HCT116 (cell line): ENCODE data around the gene EP400. TPM values are rescaled to one million over a fixed set of nuclear protein-coding genes. Genes with fewer than 3 reads are reported as not detected.

Experiments
- ATAC-seq: fragments of 200-7000 bp; cut with Tn5 transposase; 2 replicates; pipeline ENCODE4 v1.9.1; 2020; ENCODE audit warnings: mild to moderate bottlenecking, moderate library complexity
- BruUV-seq: library from RNA; stranded (reverse); fragments of 400-500 nt; replicated peaks from 2 replicates; lab custom pipeline; 2021; lab: Mats Ljungman, UMichigan
- CTCF ChIA-PET: fragments of 300-600 bp; sonication (Branson Sonifier 250); formaldehyde crosslinking; loops from one replicate; lab custom pipeline; 2021; ENCODE audit warnings: antibody characterized with exemption; lab: Charles Lee
- POLR2A ChIA-PET: fragments of 300-600, 350-600 bp; sonication (Branson Sonifier 250); formaldehyde crosslinking; loops from one replicate; lab custom pipeline; 2021; ENCODE audit warnings: antibody characterized with exemption; lab: Charles Lee
- RAD21 ChIA-PET, 2 experiments: fragments of 300-600 bp; sonication (Branson Sonifier 250); formaldehyde crosslinking; loops; one replicate each; lab custom pipeline; 2023; ENCODE audit warnings: low total read pairs in 2 of 2; ENCODE audit not compliant: uncharacterized antibody in 2 of 2, unreplicated experiment in 2 of 2, low non-redundant PET in 1 of 2; lab: Charles Lee
- DNase-seq: peaks from one replicate; pipeline ENCODE4 v3.0.0-alpha.2; 2010; ENCODE audit warnings: low read depth, low spot score
- H2AFZ ChIP-seq: fragments of 200-600 bp; shearing (Covaris generic), sonication (generic); 2 replicates; pipeline ENCODE4 v1.6.1; 2017; ENCODE audit warnings: low read depth, mixed run types, mixed read lengths, antibody characterized with exemption, low read length; ENCODE audit not compliant: poor library complexity, severe bottlenecking
- H3K27ac ChIP-seq: 2 replicates; pipeline ENCODE4 v1.5.1; 2012; ENCODE audit warnings: low read depth, low read length
- H3K27me3 ChIP-seq: fragments of 200-600 bp; sonication (generic); 2 replicates; pipeline ENCODE4 v1.6.1; 2016; ENCODE audit warnings: mixed run types, low read length, mixed read lengths; ENCODE audit not compliant: insufficient read depth
- H3K36me3 ChIP-seq, 2 experiments: fragments of 200-500 bp in 1 of 2; fragments of 200-600 bp in 1 of 2; sonication (Bioruptor generic) in 1 of 2; sonication (generic) in 1 of 2; 2 replicates each; pipeline versions ENCODE4 v1.5.1 to v1.6.1; 2014 to 2016; ENCODE audit warnings: low read length in 2 of 2, inconsistent platforms in 1 of 2, mixed read lengths in 1 of 2, mixed run types in 1 of 2; ENCODE audit not compliant: insufficient read depth in 2 of 2, control insufficient read depth in 1 of 2
- H3K4me1 ChIP-seq, 2 experiments: fragments of 200-600 bp in 1 of 2; sonication (generic) in 1 of 2; 2 replicates each; pipeline versions ENCODE4 v1.5.1 to v1.6.1; 2012 to 2017; ENCODE audit warnings: low read length in 2 of 2, inconsistent platforms in 1 of 2, mild to moderate bottlenecking in 1 of 2, mixed read lengths in 1 of 2, mixed run types in 1 of 2, moderate library complexity in 1 of 2; ENCODE audit not compliant: insufficient read depth in 2 of 2, control insufficient read depth in 1 of 2
- H3K4me2 ChIP-seq: fragments of 200-600 bp; sonication (generic); 2 replicates; pipeline ENCODE4 v1.6.1; 2017; ENCODE audit warnings: mixed run types, low read length, mixed read lengths
- H3K4me3 ChIP-seq, 2 experiments: fragments of 200-600 bp in 1 of 2; sonication (generic) in 1 of 2; replicated peaks in 1 of 2; 2 replicates each; pipeline ENCODE4 v1.5.1; 2011 to 2016; ENCODE audit warnings: low read length in 2 of 2, control low read depth in 1 of 2, low read depth in 1 of 2, mild to moderate bottlenecking in 1 of 2, mixed read lengths in 1 of 2, mixed run types in 1 of 2
- H3K79me2 ChIP-seq: fragments of 200-600 bp; sonication (generic); 2 replicates; pipeline ENCODE4 v1.6.1; 2017; ENCODE audit warnings: mild to moderate bottlenecking, mixed run types, low read length, moderate library complexity, mixed read lengths; ENCODE audit not compliant: insufficient read depth
- H3K9ac ChIP-seq: fragments of 200-600 bp; sonication (generic); 2 replicates; pipeline ENCODE4 v1.6.1; 2016; ENCODE audit warnings: low read length, mixed read lengths
- H3K9me2 ChIP-seq: fragments of 200-600 bp; sonication (generic), shearing (Covaris generic); 2 replicates; pipeline ENCODE4 v1.6.1; 2017; ENCODE audit warnings: mixed run types, mild to moderate bottlenecking, moderate library complexity; ENCODE audit not compliant: insufficient read depth
- H3K9me3 ChIP-seq, 2 experiments: fragments of 200-500 bp in 1 of 2; fragments of 200-600 bp in 1 of 2; sonication (Bioruptor generic) in 1 of 2; sonication (generic) in 1 of 2; 2 replicates each; pipeline ENCODE4 v1.6.1; 2014 to 2017; ENCODE audit warnings: low read length in 2 of 2, mixed read lengths in 2 of 2, inconsistent platforms in 1 of 2, low read depth in 1 of 2, mild to moderate bottlenecking in 1 of 2, mixed run types in 1 of 2, moderate library complexity in 1 of 2; ENCODE audit not compliant: control insufficient read depth in 1 of 2, insufficient read depth in 1 of 2
- H4K20me1 ChIP-seq: fragments of 200-600 bp; sonication (generic), shearing (Covaris generic); 2 replicates; pipeline ENCODE4 v1.6.1; 2017; ENCODE audit warnings: mixed run types, mild to moderate bottlenecking, moderate library complexity; ENCODE audit not compliant: insufficient read depth
- CBX3 ChIP-seq: IDR thresholded peaks from 2 replicates; pipeline ENCODE4 v1.6.1; 2012; ENCODE audit warnings: low read depth
- CEBPB ChIP-seq: IDR thresholded peaks from 2 replicates; pipeline ENCODE4 v1.6.1; 2012; ENCODE audit warnings: low read depth
- CTCF ChIP-seq, 3 experiments: fragments of 200-600 bp in 1 of 3; sonication (generic) in 1 of 3; IDR thresholded peaks in 2 of 3; conservative IDR thresholded peaks in 1 of 3; 2 replicates each; pipeline ENCODE4 v1.5.1; 2012 to 2017; ENCODE audit warnings: low read depth in 2 of 3, low read length in 2 of 3, antibody characterized with exemption in 1 of 3, borderline replicate concordance in 1 of 3, control low read depth in 1 of 3, mild to moderate bottlenecking in 1 of 3, mixed read lengths in 1 of 3, mixed run types in 1 of 3, moderate library complexity in 1 of 3; ENCODE audit not compliant: insufficient read depth in 1 of 3
- EGR1 ChIP-seq: IDR thresholded peaks from 2 replicates; pipeline ENCODE4 v1.6.1; 2012; ENCODE audit warnings: low read depth
- ELF1 ChIP-seq: IDR thresholded peaks from 2 replicates; pipeline ENCODE4 v1.6.1; 2012; ENCODE audit warnings: low read depth, borderline replicate concordance
- EZH2 ChIP-seq: fragments of 200-600 bp; sonication (generic); IDR thresholded peaks from 2 replicates; pipeline ENCODE4 v1.6.1; 2017; ENCODE audit warnings: antibody characterized with exemption, mixed run types
- EZH2phosphoT487 ChIP-seq: fragments of 200-600 bp; IDR thresholded peaks from 2 replicates; pipeline ENCODE4 v1.6.1; 2018; ENCODE audit warnings: antibody characterized with exemption, borderline replicate concordance
- POLR2A ChIP-seq: IDR thresholded peaks from 2 replicates; pipeline ENCODE4 v1.7.0; 2011; ENCODE audit warnings: borderline replicate concordance; ENCODE audit not compliant: insufficient read depth, insufficient read length; ENCODE audit errors: extremely low read depth
- SIN3A ChIP-seq: IDR thresholded peaks from 2 replicates; pipeline ENCODE4 v1.6.1; 2012; ENCODE audit warnings: low read depth
- SP1 ChIP-seq: IDR thresholded peaks from 2 replicates; pipeline ENCODE4 v1.6.1; 2012; ENCODE audit warnings: low read depth
- SRF ChIP-seq: IDR thresholded peaks from 2 replicates; pipeline ENCODE4 v1.6.1; 2012; ENCODE audit warnings: low read depth
- TCF7L2 ChIP-seq: IDR thresholded peaks from 2 replicates; pipeline ENCODE4 v1.7.0; 2011; ENCODE audit warnings: borderline replicate concordance, inconsistent platforms; ENCODE audit not compliant: insufficient read depth, insufficient read length; ENCODE audit errors: extremely low read depth
- ZFX ChIP-seq: fragments of 450-650 bp; IDR thresholded peaks from 2 replicates; pipeline ENCODE4 v1.6.1; 2017
- intact Hi-C: fragments of 100-400 bp; cut with micrococcal nuclease; formaldehyde crosslinking; loops from 2 replicates; pipeline ENCODE4 v1.10.0; 2022
- total RNA-seq: library from RNA; stranded (reverse); gene quantifications from one replicate; pipeline ENCODE4 v1.2.1, GENCODE V29; 2021; ENCODE audit not compliant: unreplicated experiment
- TF ChIP-seq, protein P1 (sequence below): IDR thresholded peaks from 2 replicates; pipeline ENCODE4 v1.6.1; 2012; ENCODE audit warnings: low read depth
- TF ChIP-seq, protein P2 (sequence below): IDR thresholded peaks from 2 replicates; pipeline ENCODE4 v1.6.1; 2012

EP400 gene
- total RNA-seq, 1 experiment from 2014 or later, result 54.5 TPM

DNA sequence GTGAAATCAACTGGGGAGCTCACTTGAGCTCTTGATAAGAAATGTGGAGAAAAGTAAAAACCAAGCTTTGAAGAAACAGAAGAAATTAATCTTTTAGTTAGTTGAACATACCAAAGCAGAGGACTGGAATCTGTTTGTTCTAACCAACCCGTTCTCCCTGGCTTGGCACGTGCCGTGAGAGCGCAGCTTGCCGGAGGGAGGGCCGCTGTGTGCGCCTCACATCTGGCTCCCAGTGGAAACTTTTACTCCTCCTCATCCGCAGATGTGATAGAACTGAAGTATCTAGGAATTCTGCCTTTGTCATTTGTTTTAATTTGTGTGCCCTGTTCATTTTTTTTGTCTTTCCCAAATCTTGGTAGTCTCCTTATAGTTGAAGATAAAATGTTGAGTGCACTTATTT lies 129.5 kb downstream of the EP400 start:
- Histone ChIP-seq H3K79me2 (no peaks in the 10 kb centered on the region; the same call in 1 of the 2 replicates), H3K9me2 (no peaks in the 10 kb centered on the region), H3K4me3 (no peak overlapping the region), H3K27ac (no peak overlapping the region), H3K4me2 (no peak overlapping the region), H3K27me3 (no peaks in the 10 kb centered on the region), H4K20me1 (no peaks in the 10 kb centered on the region; the same call in 1 of the 2 replicates), H3K9me3 (no peaks in the 10 kb centered on the region), H3K9ac (no peak overlapping the region), H3K36me3 (peaks cover 13 to 40% of the 10 kb centered on the region in 2 experiments; a peak in 3 of 4 replicates), H3K4me1 (peaks cover 5 to 6% of the 10 kb centered on the region in 2 experiments), H2AFZ (no peak overlapping the region)
- ChIA-PET POLR2A (no interaction called here), RAD21 (no interaction called here), CTCF (no interaction called here)
- intact Hi-C loops, result no loop called here
- DNase-seq, result no peak
- no peak for TF ChIP-seq CEBPB
- TF ChIP-seq, protein P1, sequence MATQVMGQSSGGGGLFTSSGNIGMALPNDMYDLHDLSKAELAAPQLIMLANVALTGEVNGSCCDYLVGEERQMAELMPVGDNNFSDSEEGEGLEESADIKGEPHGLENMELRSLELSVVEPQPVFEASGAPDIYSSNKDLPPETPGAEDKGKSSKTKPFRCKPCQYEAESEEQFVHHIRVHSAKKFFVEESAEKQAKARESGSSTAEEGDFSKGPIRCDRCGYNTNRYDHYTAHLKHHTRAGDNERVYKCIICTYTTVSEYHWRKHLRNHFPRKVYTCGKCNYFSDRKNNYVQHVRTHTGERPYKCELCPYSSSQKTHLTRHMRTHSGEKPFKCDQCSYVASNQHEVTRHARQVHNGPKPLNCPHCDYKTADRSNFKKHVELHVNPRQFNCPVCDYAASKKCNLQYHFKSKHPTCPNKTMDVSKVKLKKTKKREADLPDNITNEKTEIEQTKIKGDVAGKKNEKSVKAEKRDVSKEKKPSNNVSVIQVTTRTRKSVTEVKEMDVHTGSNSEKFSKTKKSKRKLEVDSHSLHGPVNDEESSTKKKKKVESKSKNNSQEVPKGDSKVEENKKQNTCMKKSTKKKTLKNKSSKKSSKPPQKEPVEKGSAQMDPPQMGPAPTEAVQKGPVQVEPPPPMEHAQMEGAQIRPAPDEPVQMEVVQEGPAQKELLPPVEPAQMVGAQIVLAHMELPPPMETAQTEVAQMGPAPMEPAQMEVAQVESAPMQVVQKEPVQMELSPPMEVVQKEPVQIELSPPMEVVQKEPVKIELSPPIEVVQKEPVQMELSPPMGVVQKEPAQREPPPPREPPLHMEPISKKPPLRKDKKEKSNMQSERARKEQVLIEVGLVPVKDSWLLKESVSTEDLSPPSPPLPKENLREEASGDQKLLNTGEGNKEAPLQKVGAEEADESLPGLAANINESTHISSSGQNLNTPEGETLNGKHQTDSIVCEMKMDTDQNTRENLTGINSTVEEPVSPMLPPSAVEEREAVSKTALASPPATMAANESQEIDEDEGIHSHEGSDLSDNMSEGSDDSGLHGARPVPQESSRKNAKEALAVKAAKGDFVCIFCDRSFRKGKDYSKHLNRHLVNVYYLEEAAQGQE, result no peak
- TF ChIP-seq EZH2, result no peak
- TF ChIP-seq CBX3, result no peak
- no peak for TF ChIP-seq EGR1
- TF ChIP-seq, protein P2, sequence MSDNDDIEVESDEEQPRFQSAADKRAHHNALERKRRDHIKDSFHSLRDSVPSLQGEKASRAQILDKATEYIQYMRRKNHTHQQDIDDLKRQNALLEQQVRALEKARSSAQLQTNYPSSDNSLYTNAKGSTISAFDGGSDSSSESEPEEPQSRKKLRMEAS, result no peak
- ATAC-seq, result no peak
- no TSS peak for BruUV-seq

DNA sequence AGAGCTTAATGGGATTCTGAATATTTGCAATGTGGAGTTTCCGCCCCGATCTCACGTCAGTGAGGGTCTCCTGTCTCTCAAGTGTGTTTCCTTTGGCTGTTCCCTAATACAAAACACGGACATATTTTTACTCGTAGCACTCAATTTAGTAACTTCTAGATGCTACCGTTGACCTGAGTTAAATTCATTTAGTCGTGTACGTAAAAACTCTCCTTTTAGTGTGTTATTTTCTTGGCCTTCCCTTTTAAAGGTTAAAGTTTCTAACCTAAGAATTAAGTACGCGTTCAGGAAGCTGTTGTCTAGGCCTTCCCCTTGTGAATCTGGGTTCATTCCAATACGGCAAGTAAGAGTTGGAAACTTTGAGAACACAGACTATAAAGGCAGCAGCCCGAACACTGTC lies 130.0 kb downstream of the EP400 start:
- DNase-seq (no peak), ATAC-seq (no peak)
- Histone ChIP-seq H3K27me3 (no peaks in the 10 kb centered on the region), H3K27ac (no peak overlapping the region), H3K4me2 (no peak overlapping the region), H3K9me3 (no peaks in the 10 kb centered on the region), H3K36me3 (peaks cover 13 to 37% of the 10 kb centered on the region in 2 experiments; a peak in 3 of 4 replicates), H3K9ac (no peak overlapping the region), H3K4me3 (no peak overlapping the region), H4K20me1 (no peaks in the 10 kb centered on the region; the same call in 1 of the 2 replicates), H3K9me2 (no peaks in the 10 kb centered on the region), H2AFZ (no peak overlapping the region), H3K79me2 (peaks cover under 1% of the 10 kb centered on the region; the same call in 1 of the 2 replicates), H3K4me1 (peaks cover 5 to 7% of the 10 kb centered on the region in 2 experiments)
- ChIA-PET POLR2A (no interaction called here), RAD21 (no interaction called here), CTCF (no interaction called here)
- BruUV-seq, result no TSS peak
- intact Hi-C loops, result no loop called here
- no peak for TF ChIP-seq SRF
- TF ChIP-seq TCF7L2, result no peak
- TF ChIP-seq, protein P2, result no peak
- no peak for TF ChIP-seq CTCF (IDR thresholded peaks at IDR 0.05 in 2 of 3, conservative IDR thresholded peaks at IDR 0.05 in 1 of 3; ENCODE audit: borderline replicate concordance in 1 of 3, insufficient read depth in 1 of 3, low read depth in 2 of 3, low read length in 2 of 3)
- no peak for TF ChIP-seq POLR2A
- no peak for TF ChIP-seq EZH2
- no peak for TF ChIP-seq ZFX
- no peak for TF ChIP-seq SP1
- no peak for TF ChIP-seq SIN3A
- TF ChIP-seq EZH2phosphoT487, result no peak
- TF ChIP-seq ELF1, result no peak
